NCI-H128 (cell line): Measurements from ENCODE around the gene IFNA17.
"Not testable (repeated sequence)": the region's sequence is repeated elsewhere in the genome, so short reads cannot be mapped to it uniquely, and the experiment has no call there.

Experiments
- DNase-seq: peaks from one replicate; lab custom pipeline; 2025; ENCODE audit not compliant: unreplicated experiment; lab: John Stamatoyannopoulos, UW

Gene IFNA17

GRCh38 chr9:21210782-21211181 is 17.2 kb downstream of the IFNA17 start:
- DNase-seq = not testable (repeated sequence)

GRCh38 chr9:21210311-21210710 is 17.7 kb downstream of the IFNA17 start:
- no peak for DNase-seq

GRCh38 chr9:21207043-21207442 is 21.0 kb downstream of the IFNA17 start, which contains the start of gene IFNA10:
TSS of gene IFNA10 (minus strand) at chr9:21207143. CDS start at chr9:21207097, 46 bp downstream.
- not testable (repeated sequence) for DNase-seq

GRCh38 chr9:21205204-21205603 is 22.8 kb downstream of the IFNA17 start:
- no peak for DNase-seq

DNA sequence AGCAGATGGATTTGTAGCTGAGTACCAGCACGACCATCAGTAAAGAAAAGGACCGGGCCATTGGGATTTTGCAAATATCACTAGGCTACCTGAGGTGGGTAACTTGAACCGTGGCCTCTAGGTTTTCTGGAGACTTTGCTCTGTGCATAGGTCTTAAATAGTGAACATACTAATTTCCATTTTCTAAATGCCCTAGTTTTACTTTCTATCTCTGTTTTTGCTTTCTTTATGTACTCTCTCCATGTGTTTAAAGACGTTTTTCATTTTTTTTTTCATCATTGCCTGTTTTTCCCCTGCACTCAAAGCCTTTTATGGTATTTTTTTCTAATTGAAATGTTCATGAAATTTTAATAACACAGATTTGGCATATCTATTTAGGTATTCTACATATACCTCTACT is 25.9 kb downstream of the IFNA17 start, which contains the start of gene IFNA7:
Gene IFNA7 (minus strand): TSS at position 101 of the 400 bp plus-strand sequence. CDS start 40 bp downstream, at position 61.
- not testable (repeated sequence) for DNase-seq

GRCh38 chr9:21194867-21195776 is 32.9 kb downstream of the IFNA17 start:
- DNase-seq = not testable (repeated sequence)

DNA sequence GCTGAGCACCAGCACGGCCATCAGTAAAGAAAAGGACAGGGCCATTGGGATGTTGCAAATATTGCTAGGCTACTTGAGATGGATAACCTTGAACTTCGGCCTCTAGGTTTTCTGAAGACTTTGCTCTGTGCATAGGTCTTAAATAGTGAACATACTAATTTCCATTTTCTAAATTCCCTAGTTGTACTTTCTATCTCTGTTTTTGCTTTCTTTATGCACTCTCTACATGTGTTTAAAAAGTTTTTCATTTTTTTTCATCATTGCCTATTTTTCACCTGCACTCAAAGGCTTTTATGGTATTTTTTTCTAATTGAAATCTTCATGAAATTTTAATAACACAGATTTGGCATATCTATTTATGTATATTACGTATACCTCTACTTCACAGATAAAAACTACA is 40.5 kb downstream of the IFNA17 start, which contains the start of gene IFNA4:
Gene IFNA4 (minus strand): TSS at position 101 of the 400 bp plus-strand sequence. CDS start 56 bp downstream, at position 45.
- not testable (repeated sequence) for DNase-seq

GRCh38 chr9:21182810-21183736 is 44.9 kb downstream of the IFNA17 start:
- not testable (repeated sequence) for DNase-seq
